ENCODE data around the gene ERBB4.

Gene ERBB4

DNA sequence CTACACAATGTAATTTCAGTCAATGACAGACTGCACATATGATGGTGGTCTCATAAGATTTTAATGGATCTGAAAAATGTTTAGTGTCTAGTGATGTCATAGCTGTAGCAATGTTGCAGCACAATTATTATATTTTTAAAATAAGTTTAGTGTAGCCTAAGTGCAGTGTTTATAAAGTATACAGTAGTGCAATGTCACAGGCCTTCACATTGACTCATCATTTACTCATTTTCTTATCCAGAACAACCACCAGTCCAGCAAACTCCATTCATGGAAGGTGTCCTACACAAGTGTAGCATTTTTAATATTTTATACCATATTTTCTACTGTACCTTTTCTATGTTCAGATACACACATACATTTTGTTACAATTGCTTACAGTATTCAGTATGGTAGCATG lies 663.1 kb downstream of the ERBB4 start:
- Histone ChIP-seq H3K4me3 (no peak overlapping the region), H3K27me3 (no peaks in the 10 kb centered on the region), H3K9ac (no peak overlapping the region), H3K27ac (no peak overlapping the region), H3K4me1 (no peaks in the 10 kb centered on the region), H4K20me1 (no peaks in the 10 kb centered on the region), H3K9me3 (no peaks in the 10 kb centered on the region), H3K36me3 (no peaks in the 10 kb centered on the region), H3K4me2 (no peak overlapping the region)
- no peak for TF ChIP-seq Cebpa-rat (IDR thresholded peaks at IDR 0.05)

DNA sequence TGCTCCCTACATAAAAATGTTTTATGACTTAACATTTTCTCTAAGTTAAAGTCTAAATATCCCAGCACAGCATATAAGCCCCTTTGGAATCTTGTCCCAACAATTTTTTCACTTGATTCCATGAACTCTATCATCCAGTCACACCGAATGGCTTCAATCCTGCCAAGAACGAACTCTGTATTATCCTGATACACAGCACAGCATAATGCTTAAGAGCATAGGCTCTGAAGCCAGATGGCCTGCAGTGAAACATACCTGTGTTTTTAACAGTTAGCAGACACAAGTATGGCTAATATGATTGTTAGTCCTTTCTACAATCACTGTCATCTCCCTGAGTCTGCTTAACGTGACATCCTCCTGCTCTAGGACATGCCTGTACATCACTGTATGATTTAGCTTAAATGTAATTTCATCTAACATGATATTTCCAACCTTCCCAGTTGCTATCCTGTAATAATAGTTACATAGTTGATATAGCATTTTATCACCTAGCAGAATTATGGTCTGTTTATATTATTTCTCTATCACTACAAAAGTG lies 669.5 kb downstream of the ERBB4 start:
- Histone ChIP-seq H3K9me3 (no peaks in the 10 kb centered on the region), H3K27ac (no peak overlapping the region), H3K27me3 (no peaks in the 10 kb centered on the region), H3K4me2 (no peak overlapping the region), H3K36me3 (no peaks in the 10 kb centered on the region), H3K4me1 (no peaks in the 10 kb centered on the region), H3K9ac (no peak overlapping the region), H3K4me3 (no peak overlapping the region), H4K20me1 (no peaks in the 10 kb centered on the region)
- no peak for TF ChIP-seq Cebpa-rat (IDR thresholded peaks at IDR 0.05)

DNA sequence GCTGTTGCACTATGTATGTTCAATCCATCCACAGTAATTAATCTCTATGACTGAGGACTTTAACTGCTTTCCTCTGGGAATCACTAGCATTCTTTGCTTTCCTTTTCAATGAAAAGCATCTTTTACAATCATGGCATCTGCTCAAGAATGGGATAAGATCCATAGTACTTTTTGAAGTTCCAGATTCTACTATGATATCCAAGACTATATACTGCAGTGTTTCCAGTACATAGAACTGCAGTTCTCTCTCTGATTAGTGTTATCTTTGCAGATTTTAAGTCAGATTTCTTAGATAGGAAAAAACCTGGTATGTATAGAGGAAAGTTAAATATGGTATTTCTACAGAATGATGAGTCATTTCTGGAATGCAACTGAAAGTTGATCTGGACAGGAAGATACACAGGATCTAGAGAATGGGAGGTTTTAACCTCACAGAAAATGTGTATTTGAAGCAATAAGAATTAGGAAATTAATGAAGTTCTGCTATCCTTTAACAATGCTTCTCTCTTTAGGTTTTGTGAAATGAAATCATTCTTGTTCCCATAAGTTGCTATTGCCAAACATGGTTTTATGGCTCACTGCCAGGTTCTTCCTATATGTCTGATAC lies 670.7 kb downstream of the ERBB4 start:
- H4K20me1 ChIP-seq, result no peaks in the 10 kb centered on the region
- no peak overlapping the region for H3K9ac ChIP-seq
- H3K9me3 ChIP-seq, result peaks cover 4% of the 10 kb centered on the region; the same call in 1 of the 2 replicates
- H3K4me3 ChIP-seq, result no peak overlapping the region
- H3K4me1 ChIP-seq, result no peaks in the 10 kb centered on the region
- no peak overlapping the region for H3K4me2 ChIP-seq
- no peak for TF ChIP-seq Cebpa-rat (IDR thresholded peaks at IDR 0.05)
- H3K27ac ChIP-seq, result no peak overlapping the region
- no peaks in the 10 kb centered on the region for H3K36me3 ChIP-seq
- H3K27me3 ChIP-seq, result no peaks in the 10 kb centered on the region

DNA sequence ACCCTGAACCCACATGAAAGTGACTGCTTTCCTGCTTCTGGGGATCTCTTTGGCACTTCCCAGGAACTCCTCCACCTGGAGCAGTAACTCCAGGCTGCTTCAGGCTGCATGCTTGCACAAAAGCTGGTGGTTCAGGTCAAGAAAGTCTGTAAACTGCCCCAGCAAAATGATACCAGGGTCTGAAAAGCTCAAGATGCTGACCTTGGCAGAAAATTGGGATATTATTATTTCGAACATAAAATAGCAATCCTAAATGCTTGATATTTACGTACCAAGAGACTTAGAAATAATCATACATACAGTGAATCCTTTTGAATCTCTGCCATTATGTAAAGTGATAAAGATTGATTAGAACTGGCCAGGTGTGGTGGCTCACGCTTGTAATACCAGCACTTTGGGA lies 674.3 kb downstream of the ERBB4 start:
- Histone ChIP-seq H3K9me3 (peaks cover 9% of the 10 kb centered on the region; the same call in 1 of the 2 replicates), H3K36me3 (no peaks in the 10 kb centered on the region), H3K4me3 (no peak overlapping the region), H4K20me1 (no peaks in the 10 kb centered on the region), H3K27me3 (no peaks in the 10 kb centered on the region), H3K27ac (no peak overlapping the region), H3K9ac (no peak overlapping the region), H3K4me1 (no peaks in the 10 kb centered on the region), H3K4me2 (no peak overlapping the region)
- no peak for TF ChIP-seq Cebpa-rat (IDR thresholded peaks at IDR 0.05)

DNA sequence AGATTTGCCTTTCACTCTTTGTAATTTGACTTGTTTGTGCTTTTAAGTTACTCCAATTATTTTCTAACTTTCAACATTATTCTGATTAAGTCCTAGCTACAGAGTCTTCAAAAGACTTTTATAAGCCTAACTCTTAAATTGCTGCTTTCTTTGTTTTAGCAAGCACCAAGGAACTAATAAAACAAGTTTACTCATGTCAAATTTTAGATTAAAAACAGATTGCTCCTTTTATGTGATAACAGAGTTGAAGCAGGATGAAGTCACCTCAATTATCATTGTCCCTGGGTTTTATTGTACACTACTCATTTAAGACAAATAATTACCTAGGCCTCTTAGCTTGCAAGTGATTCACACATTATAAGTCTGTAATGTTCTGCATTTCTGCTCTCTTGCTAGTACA lies 678.4 kb downstream of the ERBB4 start:
- Histone ChIP-seq H3K4me2 (no peak overlapping the region), H3K4me3 (no peak overlapping the region)
- no peak for TF ChIP-seq Cebpa-rat (IDR thresholded peaks at IDR 0.05)

DNA sequence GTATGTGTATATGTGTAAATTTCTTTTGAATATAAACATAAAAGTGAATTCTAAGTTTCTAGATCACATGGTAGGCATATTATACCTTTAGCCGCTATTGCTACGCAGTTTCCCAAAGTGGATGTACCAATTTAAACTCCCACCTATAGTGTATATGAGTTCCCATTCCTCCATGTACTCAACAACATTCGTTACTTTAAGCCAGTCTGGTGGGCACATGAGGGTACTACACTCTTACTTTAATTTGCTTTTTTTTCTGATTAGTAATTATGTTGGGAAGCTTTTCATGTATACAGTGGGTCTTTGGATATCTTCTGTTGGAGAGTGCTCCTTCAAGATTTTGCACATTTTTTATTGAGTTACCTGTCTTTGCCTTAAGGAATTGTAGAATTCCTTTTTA lies 683.8 kb downstream of the ERBB4 start:
- TF ChIP-seq Cebpa-rat (IDR thresholded peaks at IDR 0.05), result no peak
- no peaks in the 10 kb centered on the region for H3K36me3 ChIP-seq
- no peak overlapping the region for H3K9ac ChIP-seq
- H3K9me3 ChIP-seq, result no peaks in the 10 kb centered on the region
- H3K4me2 ChIP-seq, result no peak overlapping the region
- H3K4me3 ChIP-seq, result no peak overlapping the region
- no peaks in the 10 kb centered on the region for H3K4me1 ChIP-seq
- no peak overlapping the region for H3K27ac ChIP-seq
- no peaks in the 10 kb centered on the region for H3K27me3 ChIP-seq
- H4K20me1 ChIP-seq, result no peaks in the 10 kb centered on the region

More for the DNA sequence above, 678.4 kb downstream of the ERBB4 start:
- no peaks in the 10 kb centered on the region for H3K36me3 ChIP-seq
- H3K9ac ChIP-seq, result no peak overlapping the region
- H3K4me1 ChIP-seq, result no peaks in the 10 kb centered on the region
- H3K9me3 ChIP-seq, result peaks cover 9% of the 10 kb centered on the region; the same call in 1 of the 2 replicates
- H3K27ac ChIP-seq, result no peak overlapping the region
- no peaks in the 10 kb centered on the region for H3K27me3 ChIP-seq
- H4K20me1 ChIP-seq, result no peaks in the 10 kb centered on the region

DNA sequence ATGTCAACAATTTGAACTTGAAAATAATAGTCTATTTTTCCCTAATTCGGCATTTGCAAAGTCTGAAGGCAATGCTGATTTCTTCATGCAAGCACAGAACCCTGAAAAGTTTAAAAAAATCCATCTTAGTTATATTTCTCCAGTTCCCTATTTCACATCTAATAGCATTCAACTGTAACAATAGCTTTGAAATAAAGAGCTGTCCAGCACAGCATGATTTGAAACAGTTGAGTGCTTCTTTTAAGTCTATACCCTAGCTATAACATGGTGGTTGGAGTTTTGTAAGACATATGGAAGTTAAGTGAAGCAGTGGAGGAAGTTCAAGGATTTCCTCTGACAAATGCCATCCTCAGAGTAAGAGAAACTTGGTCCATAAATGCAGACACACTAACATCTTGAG lies 691.9 kb downstream of the ERBB4 start:
- Histone ChIP-seq H4K20me1 (no peaks in the 10 kb centered on the region), H3K4me3 (no peak overlapping the region), H3K36me3 (no peaks in the 10 kb centered on the region), H3K27ac (no peak overlapping the region), H3K4me1 (no peaks in the 10 kb centered on the region), H3K9ac (no peak overlapping the region), H3K27me3 (no peaks in the 10 kb centered on the region), H3K9me3 (no peaks in the 10 kb centered on the region), H3K4me2 (no peak overlapping the region)
- TF ChIP-seq Cebpa-rat (IDR thresholded peaks at IDR 0.05), result no peak

DNA sequence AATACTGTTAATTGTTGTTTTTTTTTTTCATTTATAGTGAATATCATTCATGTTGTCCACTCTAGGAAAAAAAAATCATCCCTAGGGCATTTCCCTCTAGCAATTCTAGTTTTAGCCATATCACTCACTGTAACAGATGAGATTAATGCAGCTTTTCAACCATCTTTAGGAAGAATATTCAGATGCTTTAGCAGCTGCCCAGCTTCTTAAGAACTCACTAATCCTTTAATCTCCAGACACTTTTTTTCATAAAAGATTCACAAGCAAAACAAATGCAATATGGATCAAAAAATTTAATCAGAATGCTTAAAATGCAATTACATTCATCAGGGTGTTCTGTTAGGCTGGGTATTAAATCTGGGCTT lies 692.6 kb downstream of the ERBB4 start:
- TF ChIP-seq Cebpa-rat (IDR thresholded peaks at IDR 0.05), result no peak
- H3K4me1 ChIP-seq, result no peaks in the 10 kb centered on the region
- no peaks in the 10 kb centered on the region for H4K20me1 ChIP-seq
- H3K36me3 ChIP-seq, result no peaks in the 10 kb centered on the region
- no peak overlapping the region for H3K4me3 ChIP-seq
- H3K4me2 ChIP-seq, result no peak overlapping the region
- H3K27ac ChIP-seq, result no peak overlapping the region
- H3K9me3 ChIP-seq, result no peaks in the 10 kb centered on the region
- H3K9ac ChIP-seq, result no peak overlapping the region
- no peaks in the 10 kb centered on the region for H3K27me3 ChIP-seq

DNA sequence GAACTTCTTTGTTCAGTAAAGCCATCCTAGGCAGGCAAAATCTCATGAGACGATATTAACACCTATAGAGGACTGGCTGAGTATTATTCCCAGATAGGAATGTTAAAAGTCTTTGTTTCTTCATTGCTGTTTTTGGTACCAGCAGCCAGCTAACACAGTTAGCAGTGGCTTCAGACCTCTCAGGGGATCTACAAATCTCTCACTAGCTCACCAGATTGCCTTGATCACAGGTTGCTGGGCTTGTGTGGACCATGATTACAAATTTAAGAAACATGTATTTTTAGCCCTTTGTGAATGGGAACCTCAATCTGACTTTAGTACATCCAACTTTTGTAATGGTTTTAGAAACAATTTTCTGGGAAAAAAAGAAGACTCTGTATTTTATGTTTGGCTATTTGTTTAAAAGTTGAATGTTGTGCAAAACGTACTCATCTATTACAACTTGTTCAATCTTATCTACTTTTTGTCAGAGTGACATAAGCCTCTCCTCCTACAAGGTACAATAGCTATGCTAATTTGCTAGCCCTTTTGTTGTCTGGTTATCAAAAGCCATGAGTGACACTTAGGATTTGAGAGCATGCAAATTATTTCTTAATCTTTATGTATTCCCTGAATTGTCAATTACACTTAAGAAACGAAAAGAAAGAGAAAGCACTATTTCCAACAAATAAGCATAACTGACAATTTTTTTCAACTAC lies 693.1 kb downstream of the ERBB4 start:
- no peak for TF ChIP-seq Cebpa-rat (IDR thresholded peaks at IDR 0.05)
- Histone ChIP-seq H3K9me3 (no peaks in the 10 kb centered on the region), H4K20me1 (no peaks in the 10 kb centered on the region), H3K9ac (no peak overlapping the region), H3K27me3 (no peaks in the 10 kb centered on the region), H3K4me3 (no peak overlapping the region), H3K27ac (no peak overlapping the region), H3K4me1 (no peaks in the 10 kb centered on the region), H3K4me2 (no peak overlapping the region), H3K36me3 (no peaks in the 10 kb centered on the region)

DNA sequence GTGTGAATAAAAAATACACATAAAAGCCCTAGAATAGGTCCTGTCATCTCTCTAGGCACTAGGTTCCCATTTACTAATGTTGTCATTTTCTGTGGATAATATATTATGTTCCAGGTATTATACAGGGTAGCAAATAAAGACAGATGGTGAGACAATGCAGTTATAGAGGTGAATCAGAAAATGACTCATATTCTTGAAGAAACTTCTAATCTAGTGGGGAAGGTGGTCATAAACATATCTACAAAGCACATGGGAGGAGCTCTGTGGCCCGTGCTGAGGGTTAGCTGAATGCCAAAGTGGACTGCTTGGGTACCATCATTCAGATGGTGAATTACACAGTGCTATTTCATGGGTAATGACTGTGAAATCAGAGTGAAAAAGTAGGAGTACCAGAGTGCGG lies 700.9 kb downstream of the ERBB4 start:
- no peak overlapping the region for H3K27ac ChIP-seq
- no peak overlapping the region for H3K4me3 ChIP-seq
- H3K9me3 ChIP-seq, result no peaks in the 10 kb centered on the region
- H3K27me3 ChIP-seq, result no peaks in the 10 kb centered on the region
- no peak overlapping the region for H3K4me2 ChIP-seq
- no peaks in the 10 kb centered on the region for H3K4me1 ChIP-seq
- no peak for TF ChIP-seq Cebpa-rat (IDR thresholded peaks at IDR 0.05)
- H3K9ac ChIP-seq, result no peak overlapping the region
- no peaks in the 10 kb centered on the region for H3K36me3 ChIP-seq
- H4K20me1 ChIP-seq, result no peaks in the 10 kb centered on the region

Data from BLaER1 (cell line).